ENCODE measurements around the gene RPL28.

The RPL28 gene

DNA sequence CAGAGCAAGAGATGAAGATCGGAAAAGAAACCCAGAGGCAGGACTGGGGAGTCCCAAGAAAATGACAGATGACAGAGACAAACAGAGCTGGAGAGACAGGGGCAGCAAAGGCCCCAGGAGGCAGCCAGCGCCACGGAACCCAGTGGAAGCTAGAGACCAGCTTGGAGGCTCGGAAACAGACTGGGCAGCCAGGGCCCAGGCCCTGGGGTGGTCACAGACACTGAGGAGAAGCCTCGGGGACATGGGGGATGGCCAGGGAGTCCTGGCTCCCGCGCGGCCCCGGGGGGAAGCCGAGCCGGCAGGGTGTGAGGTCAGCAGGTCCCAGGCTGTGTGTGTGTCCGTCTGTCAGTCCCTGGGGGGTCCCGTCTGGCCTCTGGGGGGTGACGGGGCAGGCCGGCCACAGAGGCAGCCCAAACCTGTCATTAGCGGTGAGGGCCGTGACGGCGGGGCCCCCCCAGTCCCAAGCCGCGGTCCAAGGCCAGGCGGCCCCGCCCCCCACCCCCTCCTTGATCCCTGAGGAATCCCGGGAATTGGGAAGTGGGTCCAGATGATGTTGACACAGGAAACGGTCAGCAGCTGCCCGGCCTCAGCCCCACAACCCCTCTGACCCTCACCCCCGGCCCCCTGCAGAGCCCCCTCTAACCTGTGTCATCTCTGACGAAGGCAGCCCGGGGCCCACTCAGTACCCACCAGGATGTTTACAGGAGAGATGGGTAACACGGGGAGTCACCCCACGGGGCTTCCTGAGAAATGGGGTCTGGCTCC lies 11.6 kb upstream of the RPL28 start:
- DNase-seq = no peak

DNA sequence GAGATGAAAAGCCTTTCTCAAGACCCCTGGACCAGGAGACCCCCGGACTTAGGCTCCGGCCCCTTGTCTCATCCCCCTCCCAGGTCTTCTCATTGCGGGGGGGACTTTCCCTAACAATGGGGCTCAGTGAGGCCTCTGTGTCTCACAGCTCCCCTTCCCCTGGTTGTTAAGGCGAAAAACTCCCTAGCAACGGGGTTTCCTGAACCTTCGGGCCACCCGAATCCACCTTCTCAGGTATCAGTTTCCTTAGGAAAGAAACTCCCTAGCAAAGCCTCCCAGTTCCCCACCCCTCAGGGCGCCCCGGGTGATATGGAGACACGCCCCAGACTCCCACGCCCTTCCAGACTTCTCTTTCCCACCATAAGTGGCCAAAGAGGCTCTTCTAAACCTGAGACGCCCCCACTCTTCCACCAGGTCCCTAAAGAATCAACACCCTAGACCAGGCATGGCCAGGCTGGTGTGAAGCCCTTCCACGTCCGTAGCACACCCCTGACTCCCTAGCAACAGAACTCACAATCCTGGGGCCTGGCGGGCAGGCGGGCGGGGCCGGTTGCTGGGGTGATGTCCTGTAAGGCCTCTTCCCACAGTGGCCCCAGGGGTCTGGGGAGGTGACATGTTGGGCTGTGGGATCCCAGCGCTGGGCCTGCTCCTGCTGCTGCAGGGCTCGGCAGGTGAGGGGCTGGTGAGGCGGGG lies 9.3 kb upstream of the RPL28 start, which contains the start of gene TMEM190:
Gene TMEM190 (plus strand): TSS at position 586 of the 693 bp plus-strand sequence. CDS start 28 bp downstream, at position 614.
- no peak for DNase-seq

- DNase-seq = no peak
Measured at GRCh38 chr19:55377356-55378131, 8.2 kb upstream of the RPL28 start.

GRCh38 chr19:55379174-55379573 lies 6.6 kb upstream of the RPL28 start:
- DNase-seq = no peak

- no peak for DNase-seq
Measured at GRCh38 chr19:55382013-55382412, 3.7 kb upstream of the RPL28 start.

GRCh38 chr19:55382522-55383054 lies 3.1 kb upstream of the RPL28 start:
- DNase-seq = no peak

GRCh38 chr19:55383279-55384130 lies 2.2 kb upstream of the RPL28 start:
- no peak for DNase-seq

DNA sequence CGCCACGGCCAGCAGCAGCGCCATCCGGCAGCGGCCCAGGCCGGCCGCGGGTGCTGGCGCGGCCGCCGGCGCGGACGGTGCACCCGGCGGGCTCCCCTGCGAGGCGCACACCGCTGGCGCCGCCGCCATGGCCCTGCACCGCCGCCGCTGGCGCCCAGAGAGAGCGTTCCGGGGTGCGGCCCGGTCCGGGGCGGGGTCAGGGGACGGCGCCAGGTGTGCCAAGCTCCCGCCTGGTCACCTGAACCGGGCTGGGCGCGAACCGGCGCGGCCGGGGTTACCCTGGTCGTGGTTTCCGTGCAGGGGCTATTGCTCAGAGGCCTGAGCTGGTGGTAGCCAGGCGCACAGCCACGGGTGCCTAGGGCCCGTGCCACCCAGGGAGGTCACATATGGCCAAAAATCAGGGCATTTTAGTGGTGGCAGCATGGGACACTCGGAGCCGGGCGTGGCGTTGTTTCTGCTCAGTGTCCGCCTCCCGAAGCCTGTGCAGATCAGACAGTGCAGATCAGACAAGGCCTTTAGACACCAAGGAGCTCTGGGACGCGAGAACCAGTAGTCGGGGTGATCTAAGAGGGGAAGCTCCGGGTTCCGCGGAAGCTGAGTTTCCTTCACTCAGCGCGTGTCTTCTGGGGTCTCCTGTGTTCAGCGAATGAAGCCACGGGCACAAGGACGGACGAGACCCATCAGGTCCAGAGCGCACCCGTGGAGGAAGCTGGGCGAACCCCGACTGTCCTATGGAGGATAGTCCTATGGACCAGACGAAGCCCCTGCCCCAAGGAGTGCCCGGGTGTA lies 1.4 kb upstream of the RPL28 start, which contains the start of gene TMEM238:
Gene TMEM238 (minus strand): TSS at position 162 of the 789 bp plus-strand sequence. CDS start 33 bp downstream, at position 129.
- DNase-seq = no peak

DNA sequence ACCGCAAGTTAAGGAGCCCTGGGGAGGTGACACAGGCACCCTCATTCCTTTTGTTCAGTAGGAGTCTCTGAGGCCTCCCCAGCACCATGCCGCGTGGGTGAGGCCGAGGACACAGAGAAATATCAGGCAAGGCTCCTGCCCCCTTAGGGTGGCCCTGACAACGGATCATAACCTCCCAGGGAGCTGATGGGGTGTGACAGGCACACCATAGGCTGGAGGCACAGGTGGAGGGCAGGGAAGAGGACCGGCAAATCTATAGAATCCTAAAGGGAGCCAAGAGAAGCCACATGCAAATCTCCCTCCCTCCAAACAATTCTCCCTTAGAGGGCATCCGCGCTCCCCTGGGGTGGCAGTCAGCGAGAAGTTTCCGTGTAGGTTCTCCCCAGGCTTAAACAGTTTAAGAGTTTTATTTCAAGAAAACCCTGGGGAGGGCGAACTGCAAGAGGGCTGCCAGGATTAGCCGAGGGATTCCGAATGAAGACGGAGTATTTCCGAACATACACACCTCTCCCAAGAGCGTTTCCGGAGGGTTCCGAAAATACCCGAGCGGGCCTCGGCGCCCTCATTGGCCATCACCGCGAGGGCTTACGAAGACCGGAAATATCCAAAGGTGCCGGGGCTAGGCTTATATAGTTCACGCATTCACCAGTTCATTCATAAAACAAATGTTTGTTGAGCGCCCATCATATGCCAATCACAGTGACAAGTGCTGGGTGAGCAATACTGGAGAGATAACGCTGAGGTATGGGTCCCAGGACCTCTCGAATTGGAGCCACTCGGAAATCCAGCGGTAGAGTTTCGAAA lies 610 bp upstream of the RPL28 start:
- peak; percentile 70 for DNase-seq

- no peak for DNase-seq
Measured at GRCh38 chr19:55386493-55386971, 800 bp downstream of the RPL28 start.

DNA sequence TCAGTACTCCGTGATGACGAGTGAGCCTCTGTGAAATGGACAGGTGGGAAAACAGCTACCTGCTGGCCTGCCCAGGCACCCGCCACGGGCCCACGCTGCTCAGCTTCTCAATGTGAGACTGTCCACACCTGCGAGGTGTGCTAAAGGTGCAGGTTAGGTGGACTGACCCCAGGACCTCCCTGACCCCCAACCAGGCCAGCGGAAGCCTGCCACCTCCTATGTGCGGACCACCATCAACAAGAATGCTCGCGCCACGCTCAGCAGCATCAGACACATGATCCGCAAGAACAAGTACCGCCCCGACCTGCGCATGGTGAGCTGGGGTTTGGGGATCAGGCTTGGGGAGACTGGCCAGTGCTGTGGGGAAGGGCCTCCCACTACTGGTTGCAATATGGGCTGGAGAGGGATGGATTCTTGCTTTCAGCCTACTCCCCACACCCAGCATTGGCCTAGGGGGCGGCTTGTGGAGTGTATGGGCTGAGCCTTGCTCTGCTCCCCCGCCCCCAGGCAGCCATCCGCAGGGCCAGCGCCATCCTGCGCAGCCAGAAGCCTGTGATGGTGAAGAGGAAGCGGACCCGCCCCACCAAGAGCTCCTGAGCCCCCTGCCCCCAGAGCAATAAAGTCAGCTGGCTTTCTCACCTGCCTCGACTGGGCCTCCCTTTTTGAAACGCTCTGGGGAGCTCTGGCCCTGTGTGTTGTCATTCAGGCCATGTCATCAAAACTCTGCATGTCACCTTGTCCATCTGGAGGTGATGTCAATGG lies 2.2 kb downstream of the RPL28 start:
- no peak for DNase-seq

- no peak for DNase-seq
Measured at GRCh38 chr19:55389386-55390317, 3.9 kb downstream of the RPL28 start.

- no peak for DNase-seq
Measured at GRCh38 chr19:55390461-55390880, 4.7 kb downstream of the RPL28 start.

GRCh38 chr19:55391191-55391670 lies 5.5 kb downstream of the RPL28 start:
- no peak for DNase-seq

DNA sequence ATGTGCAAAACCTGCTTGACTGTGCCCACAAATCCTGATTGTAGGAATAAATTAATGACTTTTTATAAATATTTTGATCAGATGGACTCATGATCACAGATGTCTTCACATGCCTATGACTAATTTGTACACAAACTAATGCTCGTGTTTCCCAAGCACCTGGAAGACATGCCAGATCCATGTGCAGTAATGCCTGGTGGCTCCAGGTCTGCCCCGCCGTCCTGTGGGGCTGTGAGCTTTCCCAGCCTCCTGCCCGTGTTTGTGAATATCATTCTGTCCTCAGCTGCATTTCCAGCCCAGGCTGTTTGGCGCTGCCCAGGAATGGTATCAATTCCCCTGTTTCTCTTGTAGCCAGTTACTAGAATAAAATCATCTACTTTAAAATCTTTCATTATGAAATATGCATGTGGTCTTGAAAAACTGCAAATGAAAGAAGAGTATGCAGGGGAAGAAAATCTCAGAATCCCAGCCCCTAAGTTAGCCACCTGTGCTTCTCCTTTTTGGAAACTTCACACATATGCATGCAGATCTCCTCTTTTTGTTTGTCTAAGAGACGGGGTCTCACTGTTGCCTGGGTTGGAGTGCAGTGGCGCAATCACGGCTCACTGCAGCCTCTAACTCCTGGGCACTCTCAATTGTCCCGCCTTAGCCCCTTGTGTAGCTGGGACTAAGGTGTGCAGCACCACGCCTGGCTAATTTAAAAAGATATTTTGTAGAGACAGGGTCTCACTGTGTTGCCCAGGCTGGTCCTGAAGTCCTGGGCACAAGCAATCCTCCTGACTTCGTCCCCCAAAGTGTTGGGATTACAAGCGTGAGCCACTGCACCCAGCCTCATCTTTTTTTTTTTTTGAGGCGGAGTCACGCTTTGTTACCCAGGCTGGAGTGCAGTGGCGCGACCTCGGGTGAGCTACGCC lies 6.2 kb downstream of the RPL28 start:
- DNase-seq = no peak

- DNase-seq = no peak
Measured at GRCh38 chr19:55392820-55393761, 7.4 kb downstream of the RPL28 start.
